A549 (cell line): ENCODE results near the gene SKIC8. TPM values are rescaled to one million over a fixed set of nuclear protein-coding genes. Genes with fewer than 3 reads are reported as not detected.

Source experiments
- ATAC-seq, 2 experiments: fragments of 200-7000 bp in 1 of 2; fragments of >200 bp in 1 of 2; cut with Nextera tagmentation in 1 of 2; cut with Tn5 transposase in 1 of 2; 3 replicates each; pipeline versions ENCODE4 v1.8.0 to v1.9.1; 2018 to 2020; ENCODE audit warnings: mild to moderate bottlenecking in 1 of 2, moderate library complexity in 1 of 2
- CTCF ChIA-PET: fragments of 300-600 bp; sonication (Branson Sonifier 250); formaldehyde crosslinking; extraction: SDS; loops from one replicate; lab custom pipeline; 2021; ENCODE audit warnings: antibody characterized with exemption, inconsistent platforms; lab: Yijun Ruan, JAX
- POLR2A ChIA-PET: fragments of 350-600 bp; formaldehyde crosslinking; extraction: SDS; loops from one replicate; lab custom pipeline; 2021; ENCODE audit warnings: antibody characterized with exemption, inconsistent platforms; lab: Yijun Ruan, JAX
- DNase-seq, 2 experiments: peaks; one replicate each; pipeline versions ENCODE4 v3.0.0 to v3.0.0-alpha.2; 2011 to 2016; ENCODE audit warnings: low read depth in 1 of 2, low spot score in 1 of 2
- FAIRE-seq: peaks from 2 replicates; lab custom pipeline; 2011; peaks lifted over from hg19 to GRCh38; lab: Jason Lieb, UNC
- H3K27ac ChIP-seq, 2 experiments: fragments of >200 bp; sonication (Bioruptor Twin); formaldehyde crosslinking; 3 replicates each; pipeline ENCODE4 v1.5.1; 2016 to 2017
- H3K4me1 ChIP-seq: fragments of >200 bp; sonication (Bioruptor Twin); formaldehyde crosslinking; 3 replicates; pipeline ENCODE4 v1.6.1; 2016
- H3K4me2 ChIP-seq: fragments of >200 bp; sonication (Bioruptor Twin); formaldehyde crosslinking; 3 replicates; pipeline ENCODE4 v1.6.1; 2016
- H3K4me3 ChIP-seq: fragments of >200 bp; sonication (Bioruptor Twin); formaldehyde crosslinking; 3 replicates; pipeline ENCODE4 v1.5.1; 2016
- H3K9me3 ChIP-seq: fragments of >200 bp; sonication (Bioruptor Twin); formaldehyde crosslinking; 3 replicates; pipeline ENCODE4 v1.6.1; 2016
- CBX2 ChIP-seq: fragments of 200-600 bp; sonication (generic); IDR thresholded peaks from 2 replicates; pipeline ENCODE4 v1.6.1; 2016; ENCODE audit warnings: low read depth, mild to moderate bottlenecking, borderline replicate concordance
- CHD4 ChIP-seq: fragments of 200-600 bp; sonication (generic); IDR thresholded peaks from 2 replicates; pipeline ENCODE4 v1.6.1; 2016; ENCODE audit warnings: antibody characterized with exemption, mild to moderate bottlenecking, borderline replicate concordance
- CTCF ChIP-seq: fragments of >200 bp; sonication (Bioruptor Twin); formaldehyde crosslinking; IDR thresholded peaks from 3 replicates; pipeline ENCODE4 v1.5.1; 2016
- FOSL2 ChIP-seq, 2 experiments: fragments of 450-650 bp in 1 of 2; fragments of >200 bp in 1 of 2; sonication (Bioruptor Twin) in 1 of 2; formaldehyde crosslinking; IDR thresholded peaks; 2 replicates each; pipeline versions ENCODE4 v1.5.0 to v1.6.1; 2016 to 2020; ENCODE audit warnings: mild to moderate bottlenecking in 1 of 2, moderate library complexity in 1 of 2
- FOXS1 ChIP-seq: fragments of 250-450 bp; sonication (Bioruptor Pico); IDR thresholded peaks from 2 replicates; pipeline ENCODE4 v1.5.0; 2020; ENCODE audit warnings: mild to moderate bottlenecking, moderate library complexity
- HEYL ChIP-seq: fragments of 250-450 bp; sonication (Bioruptor Pico); IDR thresholded peaks from 2 replicates; pipeline ENCODE4 v1.8.0; 2021; ENCODE audit warnings: mild to moderate bottlenecking, moderate library complexity
- HMGXB4 ChIP-seq: fragments of 250-450 bp; sonication (Bioruptor Pico); IDR thresholded peaks from 2 replicates; pipeline ENCODE4 v1.5.0; 2021; ENCODE audit warnings: mild to moderate bottlenecking, moderate library complexity, borderline replicate concordance
- HOXB5 ChIP-seq: fragments of 250-450 bp; sonication (Bioruptor Pico); IDR thresholded peaks from 2 replicates; pipeline ENCODE4 v1.5.0; 2020; ENCODE audit warnings: mild to moderate bottlenecking, moderate library complexity
- JUNB ChIP-seq: fragments of >200 bp; sonication (Bioruptor Twin); formaldehyde crosslinking; IDR thresholded peaks from 2 replicates; pipeline ENCODE4 v1.6.1; 2016
- KDM1A ChIP-seq: fragments of 200-600 bp; sonication (generic); IDR thresholded peaks from 2 replicates; pipeline ENCODE4 v1.6.1; 2016; ENCODE audit warnings: low read depth, mild to moderate bottlenecking
- MAFK ChIP-seq: fragments of 450-650 bp; IDR thresholded peaks from 2 replicates; pipeline ENCODE4 v1.6.1; 2014; ENCODE audit not compliant: partially characterized antibody
- PHF8 ChIP-seq: fragments of 200-600 bp; sonication (generic); IDR thresholded peaks from 2 replicates; pipeline ENCODE4 v1.6.1; 2016; ENCODE audit warnings: low read depth, mild to moderate bottlenecking, antibody characterized with exemption, moderate library complexity, borderline replicate concordance
- RNF2 ChIP-seq: fragments of 200-600 bp; sonication (generic); IDR thresholded peaks from 2 replicates; pipeline ENCODE4 v1.6.1; 2016; ENCODE audit warnings: low read depth, mild to moderate bottlenecking, antibody characterized with exemption, moderate library complexity, borderline replicate concordance
- TFCP2L1 ChIP-seq: fragments of 250-450 bp; sonication (Bioruptor Pico); IDR thresholded peaks from 2 replicates; pipeline ENCODE4 v1.5.0; 2021; ENCODE audit warnings: mild to moderate bottlenecking
- TP53 ChIP-seq: fragments of 250-450 bp; sonication (Bioruptor Pico); IDR thresholded peaks from 2 replicates; pipeline ENCODE4 v1.5.0; 2021; ENCODE audit warnings: mild to moderate bottlenecking, moderate library complexity
- ZFP36 ChIP-seq: fragments of 450-650 bp; IDR thresholded peaks from 2 replicates; pipeline ENCODE4 v1.6.1; 2014; ENCODE audit warnings: borderline replicate concordance; ENCODE audit not compliant: partially characterized antibody
- ZSCAN20 ChIP-seq: fragments of 250-450 bp; sonication (Bioruptor Pico); IDR thresholded peaks from 2 replicates; pipeline ENCODE4 v1.8.0; 2022; ENCODE audit warnings: mild to moderate bottlenecking, moderate library complexity
- WGBS: methylation state at CpG from one replicate; pipeline ENCODE4 v1.1.6; 2017; ENCODE audit errors: missing lambda C conversion rate; 5-methylcytosine and 5-hydroxymethylcytosine counted together
- polyA plus RNA-seq, 4 experiments: library from polyadenylated mRNA; depleted of rRNA in 3 of 4; stranded (reverse); fragments of >200 nt; fragmentation: RNase III in 1 of 4; extraction: RNeasy Plus Mini Kit Qiagen cat#74134 plus additional on column Dnase treatment in 1 of 4; gene quantifications; 2 replicates in 3 of 4; 3 replicates in 1 of 4; pipeline ENCODE4 v1.2.3, GENCODE V29; 2011 to 2017
- TF ChIP-seq, protein P1 (sequence below): fragments of 200-600 bp; sonication (generic); IDR thresholded peaks from 2 replicates; pipeline ENCODE4 v1.6.1; 2016; ENCODE audit warnings: antibody characterized with exemption, mild to moderate bottlenecking, moderate library complexity

SKIC8 gene
- polyA plus RNA-seq, 2 of the 4 experiments (the other 2 are of a cell fraction) = 143 to 177 TPM

GRCh38 chr15:78325092-78325843 is 25.9 kb upstream of the SKIC8 start (continued):
- TF ChIP-seq CBX2 = no peak
- TF ChIP-seq HOXB5 (CRISPR knock-in tag) = no peak

GRCh38 chr15:78324144-78324543 is 24.7 kb upstream of the SKIC8 start:
- ATAC-seq = no peak
- Histone ChIP-seq H3K4me3 (no peak overlapping the region), H3K4me1 (peaks cover 8% of the 10 kb centered on the region; the same call in 1 of the 3 replicates), H3K9me3 (no peaks in the 10 kb centered on the region), H3K4me2 (no peak overlapping the region), H3K27ac (no peak overlapping the region)
- TF ChIP-seq, protein P1, sequence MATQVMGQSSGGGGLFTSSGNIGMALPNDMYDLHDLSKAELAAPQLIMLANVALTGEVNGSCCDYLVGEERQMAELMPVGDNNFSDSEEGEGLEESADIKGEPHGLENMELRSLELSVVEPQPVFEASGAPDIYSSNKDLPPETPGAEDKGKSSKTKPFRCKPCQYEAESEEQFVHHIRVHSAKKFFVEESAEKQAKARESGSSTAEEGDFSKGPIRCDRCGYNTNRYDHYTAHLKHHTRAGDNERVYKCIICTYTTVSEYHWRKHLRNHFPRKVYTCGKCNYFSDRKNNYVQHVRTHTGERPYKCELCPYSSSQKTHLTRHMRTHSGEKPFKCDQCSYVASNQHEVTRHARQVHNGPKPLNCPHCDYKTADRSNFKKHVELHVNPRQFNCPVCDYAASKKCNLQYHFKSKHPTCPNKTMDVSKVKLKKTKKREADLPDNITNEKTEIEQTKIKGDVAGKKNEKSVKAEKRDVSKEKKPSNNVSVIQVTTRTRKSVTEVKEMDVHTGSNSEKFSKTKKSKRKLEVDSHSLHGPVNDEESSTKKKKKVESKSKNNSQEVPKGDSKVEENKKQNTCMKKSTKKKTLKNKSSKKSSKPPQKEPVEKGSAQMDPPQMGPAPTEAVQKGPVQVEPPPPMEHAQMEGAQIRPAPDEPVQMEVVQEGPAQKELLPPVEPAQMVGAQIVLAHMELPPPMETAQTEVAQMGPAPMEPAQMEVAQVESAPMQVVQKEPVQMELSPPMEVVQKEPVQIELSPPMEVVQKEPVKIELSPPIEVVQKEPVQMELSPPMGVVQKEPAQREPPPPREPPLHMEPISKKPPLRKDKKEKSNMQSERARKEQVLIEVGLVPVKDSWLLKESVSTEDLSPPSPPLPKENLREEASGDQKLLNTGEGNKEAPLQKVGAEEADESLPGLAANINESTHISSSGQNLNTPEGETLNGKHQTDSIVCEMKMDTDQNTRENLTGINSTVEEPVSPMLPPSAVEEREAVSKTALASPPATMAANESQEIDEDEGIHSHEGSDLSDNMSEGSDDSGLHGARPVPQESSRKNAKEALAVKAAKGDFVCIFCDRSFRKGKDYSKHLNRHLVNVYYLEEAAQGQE = no peak
- TF ChIP-seq PHF8 (no peak), TFCP2L1 (CRISPR knock-in tag) (no peak), KDM1A (no peak), JUNB (no peak), TP53 (no peak), RNF2 (no peak), HMGXB4 (CRISPR knock-in tag) (no peak), FOSL2 (IDR thresholded peaks at IDR 0.05) (no peak), FOSL2 (CRISPR knock-in tag; IDR thresholded peaks at IDR 0.05) (no peak), MAFK (no peak), ZSCAN20 (no peak), HEYL (CRISPR knock-in tag) (no peak), CHD4 (no peak), FOXS1 (CRISPR knock-in tag) (no peak)
- WGBS = 92% methylated on average over 5 of the region's 5 CpGs
- ChIA-PET CTCF (interaction anchor here (1.0 to 15.9 kb wide), 5 partner anchors 16 to 427 kb away, joined by 3 to 169 read pairs (median 3); partner anchors contain the start of gene CRABP1), POLR2A (no interaction called here)
- DNase-seq = no peak
- no peak for FAIRE-seq

DNA sequence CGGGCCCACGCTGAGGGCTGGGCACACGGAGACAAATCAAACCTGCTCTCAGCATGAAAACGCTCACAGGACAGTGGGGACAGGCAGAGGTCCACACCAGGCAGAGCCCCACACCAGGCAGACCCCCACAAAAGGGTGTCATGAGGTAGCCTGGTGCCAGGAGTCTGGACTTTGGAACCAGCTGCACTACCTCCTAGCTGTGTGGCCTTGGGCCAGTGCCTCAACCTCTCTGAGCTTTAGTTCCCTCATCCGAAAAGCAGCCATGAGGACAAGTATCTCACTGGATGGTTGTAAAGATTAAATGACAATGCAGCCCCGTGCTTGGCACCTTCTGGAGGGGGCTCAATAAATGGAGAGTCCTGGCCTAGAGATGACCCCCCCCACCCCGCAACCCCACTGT is 24.3 kb upstream of the SKIC8 start:
- FAIRE-seq (no peak), DNase-seq (no peak)
- POLR2A ChIA-PET = no interaction called here

More for the DNA sequence above, 24.3 kb upstream of the SKIC8 start:
- TF ChIP-seq ZFP36 (peak; percentile 53), CTCF (no peak)
- Histone ChIP-seq H3K4me2 (no peak overlapping the region), H3K4me3 (no peak overlapping the region), H3K9me3 (no peaks in the 10 kb centered on the region), H3K4me1 (peaks cover 8% of the 10 kb centered on the region; the same call in 1 of the 3 replicates), H3K27ac (no peak overlapping the region)
- CTCF ChIA-PET = interaction anchor here (1.0 to 15.9 kb wide), 4 partner anchors 8 to 34 kb away, joined by 3 to 169 read pairs (median 4); partner anchors contain the start of gene CRABP1
- WGBS = 77% methylated on average over 7 of the region's 7 CpGs
- ATAC-seq = no peak
